Liver (tissue), 9 donors: ENCODE data around the gene PREPL. TPM values are rescaled to one million over a fixed set of nuclear protein-coding genes. Genes with fewer than 3 reads are reported as not detected.

ENCODE experiments used
- DNase-seq: peaks from one replicate; pipeline ENCODE4 v3.0.0-alpha.2; 2017; ENCODE audit warnings: low spot score
- H3K27ac ChIP-seq, 2 donors: one replicate each; pipeline ENCODE4 v1.7.0; 2013; ENCODE audit warnings: inconsistent platforms in 2 of 2, low read length in 2 of 2, control low read depth in 1 of 2, low read depth in 1 of 2, mild to moderate bottlenecking in 1 of 2
- H3K27me3 ChIP-seq, 4 donors: one replicate each; pipeline versions ENCODE4 v1.6.1 to v1.7.0; 2013; ENCODE audit warnings: low read length in 3 of 4, inconsistent platforms in 1 of 4, mild to moderate bottlenecking in 1 of 4, moderate library complexity in 1 of 4; ENCODE audit not compliant: control insufficient read depth in 4 of 4, insufficient read depth in 4 of 4
- H3K36me3 ChIP-seq, 4 donors: one replicate each; pipeline versions ENCODE4 v1.6.1 to v1.7.0; 2013; ENCODE audit warnings: low read length in 3 of 4, mild to moderate bottlenecking in 3 of 4, low read depth in 1 of 4, moderate library complexity in 1 of 4; ENCODE audit not compliant: control insufficient read depth in 4 of 4, insufficient read depth in 3 of 4
- H3K4me1 ChIP-seq, 4 donors: one replicate each; pipeline versions ENCODE4 v1.6.1 to v1.7.0; 2013; ENCODE audit warnings: low read length in 3 of 4, mild to moderate bottlenecking in 3 of 4, moderate library complexity in 1 of 4; ENCODE audit not compliant: control insufficient read depth in 4 of 4, insufficient read depth in 4 of 4
- H3K4me3 ChIP-seq, 3 donors: one replicate each; pipeline versions ENCODE4 v1.6.1 to v1.7.0; 2013; ENCODE audit warnings: low read length in 3 of 3, control low read depth in 1 of 3, low read depth in 1 of 3, mild to moderate bottlenecking in 1 of 3
- H3K9ac ChIP-seq, 2 donors: one replicate each; pipeline ENCODE4 v1.7.0; 2013; ENCODE audit warnings: low read length in 2 of 2, mild to moderate bottlenecking in 2 of 2, moderate library complexity in 2 of 2, control low read depth in 1 of 2, low read depth in 1 of 2
- H3K9me3 ChIP-seq, 4 donors: one replicate each; pipeline versions ENCODE4 v1.6.1 to v1.7.0; 2013; ENCODE audit warnings: low read length in 3 of 4; ENCODE audit not compliant: control insufficient read depth in 4 of 4
- FOXA1 ChIP-seq: IDR thresholded peaks from 2 replicates; pipeline ENCODE4 v1.6.1; 2016; ENCODE audit warnings: antibody characterized with exemption
- FOXA2 ChIP-seq: IDR thresholded peaks from 2 replicates; pipeline ENCODE4 v1.6.1; 2016; ENCODE audit warnings: antibody characterized with exemption
- HNF4A ChIP-seq, 2 donors: conservative IDR thresholded peaks; 2 replicates each; pipeline ENCODE4 v1.6.1; 2016; ENCODE audit warnings: antibody characterized with exemption in 2 of 2, mild to moderate bottlenecking in 2 of 2
- HNF4G ChIP-seq: IDR thresholded peaks from 2 replicates; pipeline ENCODE4 v1.6.1; 2016; ENCODE audit warnings: antibody characterized with exemption
- RXRA ChIP-seq, 2 donors: IDR thresholded peaks; 2 replicates each; pipeline ENCODE4 v1.6.1; 2017 to 2018; ENCODE audit warnings: antibody characterized with exemption in 2 of 2, mild to moderate bottlenecking in 1 of 2
- SP1 ChIP-seq: IDR thresholded peaks from 2 replicates; pipeline ENCODE4 v1.6.1; 2018; ENCODE audit warnings: antibody characterized with exemption, mild to moderate bottlenecking
- TAF1 ChIP-seq: conservative IDR thresholded peaks from 2 replicates; pipeline ENCODE4 v1.6.1; 2016; ENCODE audit warnings: antibody characterized with exemption, mild to moderate bottlenecking
- WGBS: extraction: QIAGEN DNeasy Blood & Tissue Kit; methylation state at CpG from one replicate; pipeline ENCODE4 v1.1.7; 2013; 5-methylcytosine and 5-hydroxymethylcytosine counted together
- polyA plus RNA-seq, 2 donors: library from polyadenylated mRNA; stranded (reverse) in 1 of 2; unstranded in 1 of 2; fragments of 200-250 nt in 1 of 2; fragments of >200 nt in 1 of 2; fragmentation: Nextera tagmentation in 1 of 2; extraction: Ambion mirVana in 1 of 2; gene quantifications; one replicate each; pipeline versions ENCODE4 v1.2.1 to v1.2.3, GENCODE V29; 2013 to 2015
- total RNA-seq, 2 donors: library from RNA; depleted of rRNA; stranded (reverse); fragments of >200 nt; gene quantifications; one replicate each; pipeline ENCODE4 v1.2.3, GENCODE V29; 2014
- TF ChIP-seq, protein P1 (sequence below): IDR thresholded peaks from 2 replicates; pipeline ENCODE4 v1.6.1; 2016; ENCODE audit warnings: antibody characterized with exemption
- TF ChIP-seq, protein P2 (sequence below): fragments of 150-350 bp; IDR thresholded peaks from 2 replicates; pipeline ENCODE4 v1.5.1; 2017; ENCODE audit warnings: improper control_type of control experiment, low read depth, low read length; ENCODE audit not compliant: missing input control
- TF ChIP-seq, protein P3 (sequence below): IDR thresholded peaks from 2 replicates; pipeline ENCODE4 v1.6.1; 2016; ENCODE audit warnings: antibody characterized with exemption
- TF ChIP-seq, protein P4 (sequence below): IDR thresholded peaks from 2 replicates; pipeline ENCODE4 v1.6.1; 2016; ENCODE audit warnings: antibody characterized with exemption, mild to moderate bottlenecking
- TF ChIP-seq, protein P5 (sequence below): IDR thresholded peaks from 2 replicates; pipeline ENCODE4 v1.6.1; 2016; ENCODE audit warnings: antibody characterized with exemption
- donor health status: healthy.
- donor health status: healthy.
- donor health status: healthy.
- donor health status: healthy.
- donor health status: healthy.

PREPL gene
- total and polyA plus RNA-seq, 4 donors: 7.9 to 18.8 (median 11.7) TPM

DNA sequence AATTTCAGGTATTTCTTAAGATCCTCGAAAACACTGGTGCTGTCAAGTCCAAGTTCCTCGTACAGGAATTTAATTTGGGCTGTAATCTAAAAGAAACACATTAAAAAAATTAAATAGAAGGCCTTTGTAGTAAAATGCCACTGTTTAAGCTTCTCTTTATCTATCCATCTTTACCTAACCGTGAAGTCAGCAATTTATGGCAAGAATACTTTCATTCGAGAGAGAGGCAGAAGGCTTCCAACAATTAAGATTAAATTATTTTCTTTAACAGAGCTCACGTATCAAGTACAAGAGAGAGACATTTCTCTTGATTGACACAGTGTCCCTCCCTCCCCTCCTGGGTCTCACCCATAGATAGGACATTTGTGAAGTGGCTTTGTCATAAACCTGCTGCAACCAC lies 39.9 kb downstream of the PREPL start:
- TF ChIP-seq, protein P1, sequence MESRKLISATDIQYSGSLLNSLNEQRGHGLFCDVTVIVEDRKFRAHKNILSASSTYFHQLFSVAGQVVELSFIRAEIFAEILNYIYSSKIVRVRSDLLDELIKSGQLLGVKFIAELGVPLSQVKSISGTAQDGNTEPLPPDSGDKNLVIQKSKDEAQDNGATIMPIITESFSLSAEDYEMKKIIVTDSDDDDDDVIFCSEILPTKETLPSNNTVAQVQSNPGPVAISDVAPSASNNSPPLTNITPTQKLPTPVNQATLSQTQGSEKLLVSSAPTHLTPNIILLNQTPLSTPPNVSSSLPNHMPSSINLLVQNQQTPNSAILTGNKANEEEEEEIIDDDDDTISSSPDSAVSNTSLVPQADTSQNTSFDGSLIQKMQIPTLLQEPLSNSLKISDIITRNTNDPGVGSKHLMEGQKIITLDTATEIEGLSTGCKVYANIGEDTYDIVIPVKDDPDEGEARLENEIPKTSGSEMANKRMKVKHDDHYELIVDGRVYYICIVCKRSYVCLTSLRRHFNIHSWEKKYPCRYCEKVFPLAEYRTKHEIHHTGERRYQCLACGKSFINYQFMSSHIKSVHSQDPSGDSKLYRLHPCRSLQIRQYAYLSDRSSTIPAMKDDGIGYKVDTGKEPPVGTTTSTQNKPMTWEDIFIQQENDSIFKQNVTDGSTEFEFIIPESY: no peak
- Histone ChIP-seq H3K4me1 (no peaks in the 10 kb centered on the region), H3K9me3 (no peaks in the 10 kb centered on the region), H3K27me3 (no peaks in the 10 kb centered on the region), H3K36me3 (peaks cover 3 to 45% (median 39%) of the 10 kb centered on the region in 4 donors), H3K9ac (no peak overlapping the region), H3K4me3 (no peak overlapping the region), H3K27ac (no peak overlapping the region)
- WGBS: 94% methylated on average over 5 of the region's 5 CpGs
- no peak for DNase-seq

DNA sequence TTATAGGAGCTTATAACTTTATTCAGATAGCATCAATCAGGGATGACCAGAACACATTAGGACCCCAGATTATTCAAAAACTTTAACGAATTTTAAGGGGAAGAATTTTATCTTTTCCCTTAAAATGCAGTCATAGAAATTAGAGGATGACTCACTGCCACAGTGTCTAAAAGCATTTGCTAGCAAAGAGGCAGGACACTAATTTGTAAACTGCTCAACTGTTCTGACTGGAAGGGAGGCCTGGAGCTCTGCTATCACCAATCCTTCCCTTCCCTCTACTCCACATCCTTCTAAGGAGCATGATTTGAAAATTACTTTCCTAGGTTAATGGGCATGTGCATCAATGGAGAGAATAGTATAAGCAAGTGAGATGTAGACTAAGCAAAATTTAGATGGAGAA lies 40.5 kb downstream of the PREPL start:
- 81% methylated on average over 1 of the region's 1 CpG for WGBS
- H3K27ac ChIP-seq: no peak overlapping the region
- H3K4me1 ChIP-seq: no peaks in the 10 kb centered on the region
- H3K27me3 ChIP-seq: no peaks in the 10 kb centered on the region
- H3K4me3 ChIP-seq: no peak overlapping the region
- TF ChIP-seq HNF4G: no peak
- TF ChIP-seq, protein P2, sequence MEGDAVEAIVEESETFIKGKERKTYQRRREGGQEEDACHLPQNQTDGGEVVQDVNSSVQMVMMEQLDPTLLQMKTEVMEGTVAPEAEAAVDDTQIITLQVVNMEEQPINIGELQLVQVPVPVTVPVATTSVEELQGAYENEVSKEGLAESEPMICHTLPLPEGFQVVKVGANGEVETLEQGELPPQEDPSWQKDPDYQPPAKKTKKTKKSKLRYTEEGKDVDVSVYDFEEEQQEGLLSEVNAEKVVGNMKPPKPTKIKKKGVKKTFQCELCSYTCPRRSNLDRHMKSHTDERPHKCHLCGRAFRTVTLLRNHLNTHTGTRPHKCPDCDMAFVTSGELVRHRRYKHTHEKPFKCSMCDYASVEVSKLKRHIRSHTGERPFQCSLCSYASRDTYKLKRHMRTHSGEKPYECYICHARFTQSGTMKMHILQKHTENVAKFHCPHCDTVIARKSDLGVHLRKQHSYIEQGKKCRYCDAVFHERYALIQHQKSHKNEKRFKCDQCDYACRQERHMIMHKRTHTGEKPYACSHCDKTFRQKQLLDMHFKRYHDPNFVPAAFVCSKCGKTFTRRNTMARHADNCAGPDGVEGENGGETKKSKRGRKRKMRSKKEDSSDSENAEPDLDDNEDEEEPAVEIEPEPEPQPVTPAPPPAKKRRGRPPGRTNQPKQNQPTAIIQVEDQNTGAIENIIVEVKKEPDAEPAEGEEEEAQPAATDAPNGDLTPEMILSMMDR: no peak
- TF ChIP-seq HNF4A (conservative IDR thresholded peaks at IDR 0.05): no peak
- TF ChIP-seq TAF1: no peak
- TF ChIP-seq FOXA1: no peak
- TF ChIP-seq, protein P3, sequence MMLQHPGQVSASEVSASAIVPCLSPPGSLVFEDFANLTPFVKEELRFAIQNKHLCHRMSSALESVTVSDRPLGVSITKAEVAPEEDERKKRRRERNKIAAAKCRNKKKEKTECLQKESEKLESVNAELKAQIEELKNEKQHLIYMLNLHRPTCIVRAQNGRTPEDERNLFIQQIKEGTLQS: no peak
- no peak for TF ChIP-seq RXRA (IDR thresholded peaks at IDR 0.05)
- TF ChIP-seq, protein P4, sequence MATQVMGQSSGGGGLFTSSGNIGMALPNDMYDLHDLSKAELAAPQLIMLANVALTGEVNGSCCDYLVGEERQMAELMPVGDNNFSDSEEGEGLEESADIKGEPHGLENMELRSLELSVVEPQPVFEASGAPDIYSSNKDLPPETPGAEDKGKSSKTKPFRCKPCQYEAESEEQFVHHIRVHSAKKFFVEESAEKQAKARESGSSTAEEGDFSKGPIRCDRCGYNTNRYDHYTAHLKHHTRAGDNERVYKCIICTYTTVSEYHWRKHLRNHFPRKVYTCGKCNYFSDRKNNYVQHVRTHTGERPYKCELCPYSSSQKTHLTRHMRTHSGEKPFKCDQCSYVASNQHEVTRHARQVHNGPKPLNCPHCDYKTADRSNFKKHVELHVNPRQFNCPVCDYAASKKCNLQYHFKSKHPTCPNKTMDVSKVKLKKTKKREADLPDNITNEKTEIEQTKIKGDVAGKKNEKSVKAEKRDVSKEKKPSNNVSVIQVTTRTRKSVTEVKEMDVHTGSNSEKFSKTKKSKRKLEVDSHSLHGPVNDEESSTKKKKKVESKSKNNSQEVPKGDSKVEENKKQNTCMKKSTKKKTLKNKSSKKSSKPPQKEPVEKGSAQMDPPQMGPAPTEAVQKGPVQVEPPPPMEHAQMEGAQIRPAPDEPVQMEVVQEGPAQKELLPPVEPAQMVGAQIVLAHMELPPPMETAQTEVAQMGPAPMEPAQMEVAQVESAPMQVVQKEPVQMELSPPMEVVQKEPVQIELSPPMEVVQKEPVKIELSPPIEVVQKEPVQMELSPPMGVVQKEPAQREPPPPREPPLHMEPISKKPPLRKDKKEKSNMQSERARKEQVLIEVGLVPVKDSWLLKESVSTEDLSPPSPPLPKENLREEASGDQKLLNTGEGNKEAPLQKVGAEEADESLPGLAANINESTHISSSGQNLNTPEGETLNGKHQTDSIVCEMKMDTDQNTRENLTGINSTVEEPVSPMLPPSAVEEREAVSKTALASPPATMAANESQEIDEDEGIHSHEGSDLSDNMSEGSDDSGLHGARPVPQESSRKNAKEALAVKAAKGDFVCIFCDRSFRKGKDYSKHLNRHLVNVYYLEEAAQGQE: no peak
- TF ChIP-seq, protein P5, sequence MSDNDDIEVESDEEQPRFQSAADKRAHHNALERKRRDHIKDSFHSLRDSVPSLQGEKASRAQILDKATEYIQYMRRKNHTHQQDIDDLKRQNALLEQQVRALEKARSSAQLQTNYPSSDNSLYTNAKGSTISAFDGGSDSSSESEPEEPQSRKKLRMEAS: no peak
- TF ChIP-seq SP1: no peak
- TF ChIP-seq, protein P1: no peak
- TF ChIP-seq FOXA2: no peak
- H3K36me3 ChIP-seq: peaks cover 3 to 45% (median 37%) of the 10 kb centered on the region in 4 donors
- H3K9ac ChIP-seq: no peak overlapping the region
- no peaks in the 10 kb centered on the region for H3K9me3 ChIP-seq
- DNase-seq: no peak
